ENCODE data around the gene TGFB2.

The TGFB2 gene

GRCh38 chr1:218459878-218460711 is 115.0 kb downstream of the TGFB2 start:
- DNase-seq (ENCODE audit: low read depth in 3 of 3, low spot score in 1 of 3): no peak

- DNase-seq (ENCODE audit: low read depth in 3 of 3, low spot score in 1 of 3): no peak
These were observed 116.2 kb downstream of the TGFB2 start for GRCh38 chr1:218461351-218461750.

DNA sequence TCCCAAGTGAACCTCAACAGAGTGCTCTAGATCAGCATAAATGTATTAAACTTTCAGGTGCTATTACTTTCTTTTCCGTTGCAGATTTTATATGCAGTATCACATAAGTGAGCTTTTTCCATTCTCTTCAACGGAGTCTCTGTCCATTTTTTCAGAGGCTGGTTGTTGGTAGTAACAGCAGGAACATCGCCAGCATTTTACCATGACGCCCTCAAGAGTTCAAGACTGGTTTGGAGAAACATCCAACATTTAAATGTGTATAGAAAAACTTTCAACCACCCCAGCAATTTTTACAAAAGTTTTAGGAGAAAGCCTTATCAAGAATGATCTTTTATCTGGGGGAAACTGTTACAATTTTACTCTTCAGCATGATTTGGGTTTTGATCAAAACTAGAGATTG is 117.0 kb downstream of the TGFB2 start:
- DNase-seq (ENCODE audit: low read depth in 3 of 3, low spot score in 1 of 3): no peak

DNA sequence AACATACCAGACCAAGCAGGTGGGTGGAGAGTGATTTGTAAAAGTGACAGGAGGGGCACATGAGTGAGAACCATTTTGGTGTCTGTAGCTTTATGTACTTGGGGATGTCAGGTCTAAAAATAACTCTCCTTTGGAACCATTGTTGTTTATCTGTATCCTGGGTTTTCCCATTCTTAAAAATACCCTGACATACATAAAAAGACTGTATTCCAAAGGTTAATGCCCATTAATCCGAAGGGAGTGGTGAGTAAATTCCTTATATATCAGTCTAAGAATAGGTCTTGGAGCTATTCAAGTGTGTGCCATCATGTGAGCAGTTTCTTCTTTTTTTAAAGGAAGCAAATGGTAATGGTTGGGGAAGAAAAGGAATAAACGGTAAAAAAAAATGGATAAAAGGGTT is 117.5 kb downstream of the TGFB2 start:
- no peak for DNase-seq (ENCODE audit: low read depth in 3 of 3, low spot score in 1 of 3)

DNA sequence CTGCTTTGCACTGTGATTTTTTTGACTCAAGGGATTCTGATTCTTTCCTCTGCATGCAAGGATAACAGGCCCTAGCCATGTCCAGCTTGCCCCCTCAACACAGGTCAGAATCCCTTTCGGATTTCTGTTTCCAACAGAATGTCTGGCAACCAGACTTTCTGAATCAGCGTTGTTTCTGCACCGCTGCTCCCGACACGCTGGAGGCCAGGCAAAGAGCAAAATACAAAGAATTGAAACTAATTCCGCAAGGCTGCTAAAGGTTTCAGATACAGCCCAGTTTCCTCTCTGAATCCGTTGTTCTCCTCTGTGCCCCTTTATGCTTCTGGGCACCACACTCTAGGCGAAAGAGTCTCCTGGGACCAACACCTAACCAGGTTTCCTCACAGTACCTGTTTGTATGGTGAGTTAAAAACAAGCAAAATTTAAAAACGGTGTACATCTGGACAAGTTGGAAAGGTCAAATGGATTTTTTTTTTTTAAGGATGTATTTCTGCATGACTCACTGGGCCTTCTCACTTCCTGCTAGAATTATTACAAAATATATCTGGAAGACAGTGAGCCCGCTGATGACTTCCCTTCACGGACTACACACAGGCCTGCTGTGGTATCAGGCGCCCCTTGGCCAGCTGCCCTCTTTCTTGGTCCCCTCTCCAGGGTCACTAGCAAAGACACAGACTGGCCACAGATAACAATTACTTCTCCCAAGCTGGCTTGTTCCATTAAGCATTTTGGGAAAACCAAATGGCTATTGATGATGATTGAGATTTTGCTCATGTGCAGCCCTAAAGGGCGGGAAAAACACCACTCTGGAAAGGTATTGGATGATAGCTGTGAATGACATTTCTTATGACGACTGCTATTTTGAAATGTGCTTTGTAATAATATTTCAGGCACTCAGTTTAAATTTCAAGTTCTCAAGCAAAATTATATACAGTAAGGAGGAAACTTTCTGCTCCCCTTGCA is 118.3 kb downstream of the TGFB2 start:
- no peak for DNase-seq (ENCODE audit: low read depth in 3 of 3, low spot score in 1 of 3)

- DNase-seq (ENCODE audit: low read depth in 3 of 3, low spot score in 1 of 3): no peak
These were observed 119.7 kb downstream of the TGFB2 start for GRCh38 chr1:218464871-218465270.

GRCh38 chr1:218466341-218467010 is 121.3 kb downstream of the TGFB2 start:
- no peak for DNase-seq (ENCODE audit: low read depth in 3 of 3, low spot score in 1 of 3)

DNA sequence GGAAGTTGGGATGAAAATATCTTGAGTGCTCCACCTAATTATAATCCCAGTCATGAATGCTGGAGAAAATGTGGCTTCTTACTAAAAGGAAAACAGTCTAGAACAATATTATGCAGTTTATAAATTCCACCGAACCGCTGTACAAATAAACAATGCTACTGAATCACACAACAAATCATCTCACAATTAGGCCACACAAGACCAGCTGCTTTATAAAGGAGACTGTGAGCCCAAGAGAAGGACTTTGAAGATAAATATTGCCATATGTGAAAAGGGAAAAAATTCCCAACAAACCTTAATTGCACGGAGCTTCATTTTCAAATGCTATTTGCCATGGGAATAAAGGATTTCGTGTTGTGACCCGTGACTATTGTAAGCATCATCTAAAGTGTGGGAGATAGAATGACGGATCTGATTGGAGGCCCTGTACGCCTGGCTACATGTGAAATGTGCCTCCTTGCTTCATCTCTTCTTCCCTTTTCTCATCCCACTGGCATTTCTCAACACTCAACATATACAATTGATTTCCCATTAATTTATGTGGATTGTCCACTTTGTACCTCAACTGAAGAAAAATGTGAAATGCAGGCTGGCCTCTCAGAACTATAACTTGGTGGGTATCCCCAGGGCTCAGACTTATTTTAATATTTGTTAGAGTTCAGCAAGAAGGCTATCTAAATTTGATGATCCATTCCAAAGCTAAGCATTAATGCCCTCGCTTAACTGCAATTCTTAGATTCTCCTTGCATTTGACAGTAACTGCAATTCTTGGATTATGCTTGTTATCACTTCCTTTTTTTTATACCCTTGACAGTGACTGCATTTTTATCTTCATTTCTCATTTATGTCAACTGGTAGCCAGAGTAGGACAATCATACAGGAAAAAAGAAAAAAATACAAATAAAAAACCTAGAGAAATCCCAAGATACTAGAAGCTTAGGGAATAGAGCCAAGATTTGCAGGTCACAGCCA is 122.3 kb downstream of the TGFB2 start:
- no peak for DNase-seq (ENCODE audit: low read depth in 3 of 3, low spot score in 1 of 3)

DNA sequence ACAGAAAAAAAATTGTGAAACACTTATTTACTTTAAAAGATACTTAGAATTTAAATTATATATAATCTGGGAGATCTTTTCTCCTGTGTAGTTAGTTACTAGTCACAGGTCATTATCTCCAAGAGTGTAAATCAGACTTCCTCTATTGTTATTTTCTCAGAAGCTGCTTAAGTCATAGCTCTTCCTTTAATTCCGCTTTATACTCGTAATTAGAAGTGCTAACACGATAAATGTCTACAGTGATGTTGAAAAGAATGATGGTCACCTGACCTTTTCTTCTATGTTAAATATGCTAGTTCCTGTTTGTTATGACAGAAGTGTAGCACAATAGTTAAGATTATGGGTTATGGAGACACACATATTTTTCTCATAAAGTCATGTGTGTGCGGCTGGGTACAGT is 123.6 kb downstream of the TGFB2 start:
- no peak for DNase-seq (ENCODE audit: low read depth in 3 of 3, low spot score in 1 of 3)

GRCh38 chr1:218472885-218473284 is 127.7 kb downstream of the TGFB2 start:
- DNase-seq (ENCODE audit: low read depth in 3 of 3, low spot score in 1 of 3): no peak

GRCh38 chr1:218473522-218473921 is 128.4 kb downstream of the TGFB2 start:
- no peak for DNase-seq (ENCODE audit: low read depth in 3 of 3, low spot score in 1 of 3)

GRCh38 chr1:218474128-218474527 is 129.0 kb downstream of the TGFB2 start:
- DNase-seq (ENCODE audit: low read depth in 3 of 3, low spot score in 1 of 3): no peak

DNA sequence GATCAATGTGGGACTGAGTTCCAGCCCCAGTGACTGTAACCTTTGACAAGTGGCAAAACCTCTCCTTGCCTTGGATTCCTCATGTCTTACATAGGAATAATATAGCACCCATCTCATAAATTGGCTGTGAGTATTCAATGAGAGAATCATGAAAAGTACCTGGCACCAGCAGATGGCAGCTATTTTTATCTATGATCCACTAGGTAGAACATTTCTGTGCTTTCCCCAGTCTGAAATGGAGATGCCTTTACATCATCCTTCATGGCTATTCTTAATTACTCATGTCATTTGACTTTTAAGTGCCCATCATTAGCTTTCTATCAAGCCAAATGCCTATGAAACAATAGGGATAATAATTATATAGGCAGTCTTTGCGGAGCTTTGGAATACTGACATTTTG is 130.1 kb downstream of the TGFB2 start:
- DNase-seq (ENCODE audit: low read depth in 3 of 3, low spot score in 1 of 3): no peak

- DNase-seq (ENCODE audit: low read depth in 3 of 3, low spot score in 1 of 3): no peak
These were observed 130.6 kb downstream of the TGFB2 start for GRCh38 chr1:218475699-218476098.

GRCh38 chr1:218476385-218476784 is 131.2 kb downstream of the TGFB2 start:
- DNase-seq (ENCODE audit: low read depth in 3 of 3, low spot score in 1 of 3): no peak

GRCh38 chr1:218478336-218478735 is 133.2 kb downstream of the TGFB2 start:
- DNase-seq (ENCODE audit: low read depth in 3 of 3, low spot score in 1 of 3): no peak

DNA sequence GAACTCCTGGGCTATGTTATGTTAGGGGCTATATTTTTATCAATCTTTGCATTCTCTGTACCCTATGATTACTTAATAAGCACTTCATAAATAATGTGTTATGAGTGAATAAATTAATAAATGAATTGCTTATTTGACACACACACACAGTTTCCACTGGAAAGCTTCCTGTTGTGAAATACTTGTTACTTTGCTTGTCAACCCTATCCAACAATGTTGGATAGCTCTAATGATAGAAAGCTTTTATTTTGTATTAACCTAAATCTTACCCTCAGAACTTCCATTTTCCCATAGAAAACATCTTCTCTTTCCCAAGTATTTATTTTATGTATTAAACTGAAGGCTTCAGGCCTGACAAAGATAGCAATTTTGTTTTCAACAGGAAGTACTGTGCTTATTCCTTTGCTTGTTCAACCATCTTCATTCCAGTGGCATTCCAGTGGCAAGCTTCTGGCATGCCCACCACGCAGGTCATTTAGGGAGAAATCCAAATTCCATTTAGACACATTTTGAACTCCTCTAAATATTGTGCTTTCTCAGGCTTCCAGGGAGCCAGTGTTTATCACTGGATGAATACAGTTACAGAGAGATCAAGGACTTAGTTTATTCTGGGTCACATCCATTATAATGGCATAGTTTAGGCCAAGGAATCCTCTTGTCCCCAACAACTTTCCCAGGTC is 134.4 kb downstream of the TGFB2 start:
- DNase-seq (ENCODE audit: low read depth in 3 of 3, low spot score in 1 of 3): no peak

GRCh38 chr1:218480137-218480536 is 135.0 kb downstream of the TGFB2 start:
- DNase-seq (ENCODE audit: low read depth in 3 of 3, low spot score in 1 of 3): no peak

DNA sequence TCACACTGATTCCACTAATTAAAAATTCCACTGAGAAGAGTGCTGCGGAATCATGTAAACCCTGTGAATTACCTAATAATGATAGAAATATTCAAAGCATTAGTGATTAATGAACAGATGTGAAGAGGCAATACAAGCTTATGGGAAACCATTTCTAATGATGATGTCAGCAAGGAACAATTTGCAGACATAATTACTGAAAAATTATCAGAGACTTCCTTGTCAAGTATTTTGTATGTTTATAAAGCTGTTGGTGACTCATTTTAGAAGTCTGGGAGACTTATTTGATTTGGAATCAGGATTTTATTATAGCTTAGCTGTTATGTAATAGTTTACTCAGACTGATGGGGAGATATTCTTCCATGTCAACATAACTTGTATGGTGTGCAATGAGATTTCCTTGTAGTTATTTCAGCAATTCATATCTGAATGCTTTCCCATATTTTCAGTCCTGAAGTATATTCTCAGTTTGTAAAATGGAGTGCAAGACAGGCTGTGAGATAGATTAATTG is 135.5 kb downstream of the TGFB2 start:
- no peak for DNase-seq (ENCODE audit: low read depth in 3 of 3, low spot score in 1 of 3)

All from stimulated activated CD4-positive, alpha-beta T cell treated with anti-CD3 and anti-CD28 coated beads, TNF-alpha, amount 100 ng/mL, for 1 hour (primary cell).